ENCODE measurements around the gene IMPA2. TPM values are rescaled to one million over a fixed set of nuclear protein-coding genes. Genes with fewer than 3 reads are reported as not detected.
"Not testable (repeated sequence)": the region's sequence is repeated elsewhere in the genome, so short reads cannot be mapped to it uniquely, and the experiment has no call there.

Gene IMPA2
- total RNA-seq, 1 experiment from 2014 or later = 22.4 TPM

GRCh38 chr18:11956371-11957308, 24.7 kb upstream of the IMPA2 start:
- Histone ChIP-seq H3K9me3 (ENCODE audit: low read depth, low read length, poor library complexity, severe bottlenecking) (peaks cover 11% of the 10 kb centered on the region), H3K4me3 (ENCODE audit: low read depth, low read length, poor library complexity, severe bottlenecking) (no peak overlapping the region), H3K27ac (ENCODE audit: low read depth, low read length, poor library complexity, severe bottlenecking) (no peak overlapping the region), H3K36me3 (ENCODE audit: insufficient read depth, low read length, poor library complexity, severe bottlenecking) (no peaks in the 10 kb centered on the region), H3K4me1 (ENCODE audit: insufficient read depth, low read length, poor library complexity, severe bottlenecking) (no peaks in the 10 kb centered on the region), H3K27me3 (replicated peaks; ENCODE audit: insufficient read depth, low read depth, low read length, poor library complexity) (no peaks in the 10 kb centered on the region)
- no peak for DNase-seq (ENCODE audit: low spot score)
- ChIA-PET POLR2A (ENCODE audit: low non-redundant PET) (no interaction called here), CTCF (no interaction called here)
- BruUV-seq (replicated peaks) = no TSS peak
- intact Hi-C loops (cut with micrococcal nuclease; ENCODE audit: unreplicated experiment) = no loop called here
- no peak for TF ChIP-seq EZH2 (IDR thresholded peaks at IDR 0.05; ENCODE audit: borderline replicate concordance, low read depth, low read length, poor library complexity, severe bottlenecking)
- no peak for TF ChIP-seq CTCF (conservative IDR thresholded peaks at IDR 0.05; ENCODE audit: low read depth, low read length)

- no peak for DNase-seq (ENCODE audit: low spot score)
- Histone ChIP-seq H3K36me3 (ENCODE audit: insufficient read depth, low read length, poor library complexity, severe bottlenecking) (no peaks in the 10 kb centered on the region), H3K27me3 (replicated peaks; ENCODE audit: insufficient read depth, low read depth, low read length, poor library complexity) (no peaks in the 10 kb centered on the region), H3K4me3 (ENCODE audit: low read depth, low read length, poor library complexity, severe bottlenecking) (no peak overlapping the region), H3K4me1 (ENCODE audit: insufficient read depth, low read length, poor library complexity, severe bottlenecking) (peaks cover 5% of the 10 kb centered on the region), H3K27ac (ENCODE audit: low read depth, low read length, poor library complexity, severe bottlenecking) (no peak overlapping the region), H3K9me3 (ENCODE audit: low read depth, low read length, poor library complexity, severe bottlenecking) (peaks cover 11% of the 10 kb centered on the region)
- ChIA-PET POLR2A (ENCODE audit: low non-redundant PET) (no interaction called here), CTCF (no interaction called here)
- intact Hi-C loops (cut with micrococcal nuclease; ENCODE audit: unreplicated experiment) = no loop called here
- no peak for TF ChIP-seq EZH2 (IDR thresholded peaks at IDR 0.05; ENCODE audit: borderline replicate concordance, low read depth, low read length, poor library complexity, severe bottlenecking)
- TF ChIP-seq CTCF (conservative IDR thresholded peaks at IDR 0.05; ENCODE audit: low read depth, low read length) = no peak
- no TSS peak for BruUV-seq (replicated peaks)
Observed at GRCh38 chr18:11957636-11958035, 23.7 kb upstream of the IMPA2 start.

- intact Hi-C loops (cut with micrococcal nuclease; ENCODE audit: unreplicated experiment); H3K27me3 ChIP-seq (replicated peaks; ENCODE audit: insufficient read depth, low read depth, low read length, poor library complexity); BruUV-seq (replicated peaks); H3K4me1 ChIP-seq (ENCODE audit: insufficient read depth, low read length, poor library complexity, severe bottlenecking); H3K4me3 ChIP-seq (ENCODE audit: low read depth, low read length, poor library complexity, severe bottlenecking); H3K36me3 ChIP-seq (ENCODE audit: insufficient read depth, low read length, poor library complexity, severe bottlenecking); H3K27ac ChIP-seq (ENCODE audit: low read depth, low read length, poor library complexity, severe bottlenecking); POLR2A ChIA-PET (ENCODE audit: low non-redundant PET); DNase-seq (ENCODE audit: low spot score); CTCF ChIA-PET: not testable (repeated sequence)
- H3K9me3 ChIP-seq (ENCODE audit: low read depth, low read length, poor library complexity, severe bottlenecking) = peaks cover 11% of the 10 kb centered on the region
Observed at GRCh38 chr18:11959651-11960050, 21.7 kb upstream of the IMPA2 start.

Measured in A673 (cell line).